ENCODE results near the gene SLC30A10.

GRCh38 chr1:219917281-219917680 lies 11.1 kb downstream of the SLC30A10 start:
- TF ChIP-seq CTCF (IDR thresholded peaks at IDR 0.05) (no peak), POLR2A (IDR thresholded peaks at IDR 0.05) (no peak), EP300 (IDR thresholded peaks at IDR 0.05) (no peak)

All from tibial nerve (tissue), 4 donors.